ENCODE measurements around the gene PPP6R1.

- TF ChIP-seq, protein P1, sequence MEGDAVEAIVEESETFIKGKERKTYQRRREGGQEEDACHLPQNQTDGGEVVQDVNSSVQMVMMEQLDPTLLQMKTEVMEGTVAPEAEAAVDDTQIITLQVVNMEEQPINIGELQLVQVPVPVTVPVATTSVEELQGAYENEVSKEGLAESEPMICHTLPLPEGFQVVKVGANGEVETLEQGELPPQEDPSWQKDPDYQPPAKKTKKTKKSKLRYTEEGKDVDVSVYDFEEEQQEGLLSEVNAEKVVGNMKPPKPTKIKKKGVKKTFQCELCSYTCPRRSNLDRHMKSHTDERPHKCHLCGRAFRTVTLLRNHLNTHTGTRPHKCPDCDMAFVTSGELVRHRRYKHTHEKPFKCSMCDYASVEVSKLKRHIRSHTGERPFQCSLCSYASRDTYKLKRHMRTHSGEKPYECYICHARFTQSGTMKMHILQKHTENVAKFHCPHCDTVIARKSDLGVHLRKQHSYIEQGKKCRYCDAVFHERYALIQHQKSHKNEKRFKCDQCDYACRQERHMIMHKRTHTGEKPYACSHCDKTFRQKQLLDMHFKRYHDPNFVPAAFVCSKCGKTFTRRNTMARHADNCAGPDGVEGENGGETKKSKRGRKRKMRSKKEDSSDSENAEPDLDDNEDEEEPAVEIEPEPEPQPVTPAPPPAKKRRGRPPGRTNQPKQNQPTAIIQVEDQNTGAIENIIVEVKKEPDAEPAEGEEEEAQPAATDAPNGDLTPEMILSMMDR (conservative IDR thresholded peaks at IDR 0.05), result no peak
- TF ChIP-seq EZH2 (IDR thresholded peaks at IDR 0.05; ENCODE audit: low read depth), result no peak
These were observed 6.4 kb upstream of the PPP6R1 start for GRCh38 chr19:55265173-55265572.
